Liver (tissue), 3 donors: Measurements from ENCODE around the gene CATSPERE.

Source experiments
- CTCF ChIP-seq: fragments of 150-350 bp; IDR thresholded peaks from 2 replicates; pipeline ENCODE4 v1.5.1; 2017; ENCODE audit warnings: improper control_type of control experiment, low read depth, low read length; ENCODE audit not compliant: missing input control
- SP1 ChIP-seq: IDR thresholded peaks from 2 replicates; pipeline ENCODE4 v1.6.1; 2018; ENCODE audit warnings: antibody characterized with exemption, mild to moderate bottlenecking
- donor health status: healthy.
- donor health status: healthy.

GRCh38 chr1:244665771-244666217 lies 204.7 kb downstream of the CATSPERE start:
- no peak for TF ChIP-seq SP1
- no peak for TF ChIP-seq CTCF
